Activated naive CD4-positive, alpha-beta T cell (primary cell): ENCODE measurements around the gene CNOT6L.

Experiments
- DNase-seq, 4 experiments: peaks; one replicate each; lab custom pipeline; 2025; lab: John Stamatoyannopoulos, UW

Gene CNOT6L

GRCh38 chr4:77713884-77714283 is 105.3 kb downstream of the CNOT6L start:
- no peak for DNase-seq

GRCh38 chr4:77712675-77713074 is 106.5 kb downstream of the CNOT6L start:
- DNase-seq, result no peak

GRCh38 chr4:77711469-77711868 is 107.7 kb downstream of the CNOT6L start:
- DNase-seq, result no peak

GRCh38 chr4:77710684-77711083 is 108.5 kb downstream of the CNOT6L start:
- no peak for DNase-seq

GRCh38 chr4:77710059-77710458 is 109.1 kb downstream of the CNOT6L start:
- DNase-seq, result no peak

GRCh38 chr4:77706717-77707116 is 112.5 kb downstream of the CNOT6L start:
- no peak for DNase-seq

- no peak for DNase-seq
Observed at GRCh38 chr4:77703666-77704065, 115.5 kb downstream of the CNOT6L start.

GRCh38 chr4:77701121-77701520 is 118.0 kb downstream of the CNOT6L start:
- no peak for DNase-seq

GRCh38 chr4:77699731-77700210 is 119.4 kb downstream of the CNOT6L start:
- no peak for DNase-seq

GRCh38 chr4:77697860-77698590 is 121.1 kb downstream of the CNOT6L start:
- no peak for DNase-seq

GRCh38 chr4:77695774-77696173 is 123.4 kb downstream of the CNOT6L start:
- DNase-seq, result no peak

GRCh38 chr4:77692847-77693432 is 126.2 kb downstream of the CNOT6L start:
- no peak for DNase-seq

GRCh38 chr4:77681792-77682191 is 137.4 kb downstream of the CNOT6L start:
- DNase-seq, result no peak

- no peak for DNase-seq
Observed at GRCh38 chr4:77676842-77677241, 142.3 kb downstream of the CNOT6L start.

GRCh38 chr4:77671051-77671450 is 148.1 kb downstream of the CNOT6L start:
- no peak for DNase-seq

GRCh38 chr4:77669946-77670590 is 149.1 kb downstream of the CNOT6L start:
- DNase-seq, result no peak

- DNase-seq, result no peak
Observed at GRCh38 chr4:77665381-77666069, 153.6 kb downstream of the CNOT6L start.
